ENCODE data around the gene MRI1.
"Not testable (repeated sequence)": the region's sequence is repeated elsewhere in the genome, so short reads cannot be mapped to it uniquely, and the experiment has no call there.

The MRI1 gene

DNA sequence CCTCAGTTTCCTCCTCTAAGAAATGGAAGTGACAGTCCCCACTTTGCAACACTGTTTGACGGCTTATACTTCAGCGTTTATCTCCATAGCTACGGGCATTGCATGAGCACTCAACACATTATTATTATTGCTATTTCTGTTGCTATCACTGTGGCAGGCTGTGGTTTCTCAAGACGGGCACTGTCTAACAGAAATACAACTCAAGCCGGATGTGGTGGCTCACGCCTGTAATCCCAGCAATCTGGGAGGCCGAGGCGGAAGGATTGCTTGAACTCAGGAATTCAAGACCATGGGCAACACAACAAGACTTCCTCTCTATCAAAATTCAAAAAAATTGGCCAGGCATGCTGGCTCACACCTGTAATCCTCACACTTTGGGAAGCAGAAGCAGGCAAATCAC is 26.0 kb downstream of the MRI1 start:
- no peak overlapping the region for H3K9ac ChIP-seq (ENCODE audit: insufficient read length)
- H3K27ac ChIP-seq: no peak overlapping the region
- no peak for DNase-seq (ENCODE audit: low read depth, low spot score)
- no peaks in the 10 kb centered on the region for H3K36me3 ChIP-seq (ENCODE audit: insufficient read depth, low read length)
- no peak overlapping the region for H3K4me3 ChIP-seq
- TF ChIP-seq POLR2AphosphoS5 (IDR thresholded peaks at IDR 0.05; ENCODE audit: borderline replicate concordance, low read depth, low read length) (no peak), FOXP2 (optimal IDR thresholded peaks at IDR 0.05; ENCODE audit: control extremely low read depth, extremely low read length, insufficient read depth) (no peak), EZH2 (IDR thresholded peaks at IDR 0.05) (no peak)
- no peaks in the 10 kb centered on the region for H3K9me3 ChIP-seq (ENCODE audit: low read depth, low read length)

DNA sequence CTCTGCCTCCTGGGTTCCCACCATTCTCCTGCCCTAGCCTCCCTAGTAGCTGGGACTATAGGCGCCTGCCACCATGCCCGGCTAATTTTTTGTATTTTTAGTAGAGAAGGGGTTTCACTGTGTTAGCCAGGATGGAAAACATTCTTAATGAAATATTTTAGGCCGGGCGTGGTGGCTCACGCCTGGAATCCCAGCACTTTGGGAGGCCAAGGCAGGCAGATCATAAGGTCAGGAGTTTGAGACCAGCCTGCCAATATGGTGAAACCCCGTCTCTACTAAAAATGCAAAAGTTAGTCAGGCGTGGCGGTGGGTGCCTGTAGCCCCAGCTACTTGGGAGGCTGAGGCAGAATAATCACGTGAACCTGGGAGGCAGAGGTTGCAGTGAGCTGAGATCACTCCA is 29.0 kb downstream of the MRI1 start:
- H3K4me3 ChIP-seq; H3K27ac ChIP-seq; DNase-seq (ENCODE audit: low read depth, low spot score); H3K9me3 ChIP-seq (ENCODE audit: low read depth, low read length); H3K36me3 ChIP-seq (ENCODE audit: insufficient read depth, low read length); H3K9ac ChIP-seq (ENCODE audit: insufficient read length): not testable (repeated sequence)

DNA sequence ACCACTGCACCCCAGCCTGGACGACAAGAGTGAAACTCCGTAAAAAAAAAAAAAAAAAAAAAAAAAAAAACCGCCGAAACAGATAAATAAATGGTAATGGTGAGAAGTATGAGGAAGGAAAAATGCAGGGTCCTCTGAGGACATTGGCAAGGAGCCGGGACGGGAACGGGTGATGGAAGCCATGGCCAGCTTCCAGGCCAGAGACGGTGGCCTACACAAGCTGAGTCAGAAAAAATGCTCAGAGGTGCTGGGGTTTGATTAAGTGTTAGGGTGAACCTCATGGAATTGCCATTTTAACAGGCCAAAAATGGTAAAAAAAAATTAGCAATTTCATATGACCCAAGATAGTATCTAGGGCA is 30.1 kb downstream of the MRI1 start:
- H3K27ac ChIP-seq: 0 out of 2 replicates have a peak overlapping the region, but pooled peaks have one; percentile 35
- TF ChIP-seq EZH2 (IDR thresholded peaks at IDR 0.05) (no peak), FOXP2 (optimal IDR thresholded peaks at IDR 0.05; ENCODE audit: control extremely low read depth, extremely low read length, insufficient read depth) (no peak), POLR2AphosphoS5 (IDR thresholded peaks at IDR 0.05; ENCODE audit: borderline replicate concordance, low read depth, low read length) (no peak)
- no peak for DNase-seq (ENCODE audit: low read depth, low spot score)
- H3K36me3 ChIP-seq (ENCODE audit: insufficient read depth, low read length): no peaks in the 10 kb centered on the region
- peak overlapping the region; percentile 76 for H3K9ac ChIP-seq (ENCODE audit: insufficient read length)
- H3K4me3 ChIP-seq: peak overlapping the region; percentile 90
- H3K9me3 ChIP-seq (ENCODE audit: low read depth, low read length): no peaks in the 10 kb centered on the region

DNA sequence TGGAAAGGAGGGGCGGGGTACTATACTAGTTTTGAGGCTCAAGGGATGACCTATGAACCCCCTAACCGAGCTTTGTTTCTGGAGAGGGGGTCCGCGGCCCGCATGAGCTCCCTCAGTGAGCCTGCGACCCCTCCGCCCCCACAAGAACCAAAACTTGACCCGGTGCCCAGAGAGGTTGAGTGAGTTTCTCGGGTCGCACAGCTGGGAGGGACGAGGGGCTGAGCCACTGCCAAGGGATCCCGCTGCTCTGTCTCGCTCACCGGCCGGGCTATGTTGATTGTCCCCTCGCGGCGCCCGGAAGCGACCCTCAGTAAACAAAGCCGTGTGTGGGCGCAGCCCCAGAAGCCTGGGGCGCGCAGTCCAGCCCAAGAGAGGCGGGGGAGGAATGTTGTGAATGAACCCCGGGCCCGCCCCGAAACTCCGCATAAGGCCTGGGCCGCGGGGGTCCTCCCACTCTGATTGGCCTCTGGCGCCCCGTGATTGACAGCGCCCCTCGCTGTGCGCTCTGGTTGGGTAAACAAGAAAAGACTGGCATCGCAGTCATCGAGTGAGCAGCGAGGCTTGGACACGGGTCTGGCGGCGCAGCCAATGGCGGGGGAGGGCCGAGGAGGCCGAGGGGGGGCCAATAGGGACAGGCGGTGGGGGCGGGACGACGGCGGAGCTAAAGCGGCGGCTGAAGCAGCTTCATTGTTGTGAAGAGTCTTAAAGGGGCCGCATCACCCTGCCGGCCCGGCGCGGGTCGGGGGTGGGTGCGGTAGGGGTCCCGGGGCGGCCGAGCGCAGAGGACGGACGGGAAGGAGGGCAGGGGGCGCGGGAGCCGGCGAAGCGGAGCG is 30.7 kb downstream of the MRI1 start, which contains the start of gene ZSWIM4:
ZSWIM4 (plus strand) TSS at position 687 of the 833 bp plus-strand sequence. CDS start 206 bp downstream, outside the sequence.
- 0 out of 2 replicates have a peak within 1 kb of the TSS, but pooled peaks have one; percentile 35 for H3K27ac ChIP-seq

DNA sequence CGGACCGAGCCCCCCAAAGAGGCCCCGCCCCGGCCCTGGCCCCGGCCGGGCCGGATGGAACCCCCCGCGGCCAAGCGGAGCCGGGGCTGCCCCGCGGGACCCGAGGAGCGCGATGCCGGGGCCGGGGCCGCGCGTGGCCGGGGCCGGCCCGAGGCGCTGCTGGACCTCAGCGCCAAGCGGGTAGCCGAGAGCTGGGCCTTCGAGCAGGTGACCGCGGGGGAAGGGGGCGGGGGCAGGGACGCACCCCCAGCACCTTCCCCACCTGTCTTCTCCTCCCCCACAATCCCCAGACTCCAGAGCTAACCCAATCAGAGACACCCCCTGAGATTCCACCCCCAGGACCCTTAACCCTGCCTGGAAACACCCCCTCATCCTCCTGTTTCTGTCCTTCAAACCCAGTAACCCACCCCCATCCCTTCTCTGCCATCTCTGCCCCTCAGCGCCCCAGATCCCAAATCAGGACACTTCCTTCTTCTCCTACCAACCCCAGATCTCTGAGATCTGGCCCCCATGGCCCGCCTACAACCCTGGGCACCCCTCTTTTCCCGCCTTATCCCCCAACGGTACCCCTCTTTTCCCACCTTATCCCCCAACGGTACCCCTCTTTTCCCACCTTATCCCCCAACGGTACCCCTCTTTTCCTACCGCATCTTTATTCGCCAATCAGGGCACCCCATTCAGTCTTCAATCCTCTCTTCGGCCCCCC is 31.4 kb downstream of the MRI1 start:
- DNase-seq (ENCODE audit: low read depth, low spot score): no peak
- no peaks in the 10 kb centered on the region for H3K9me3 ChIP-seq (ENCODE audit: low read depth, low read length)
- no peaks in the 10 kb centered on the region for H3K36me3 ChIP-seq (ENCODE audit: insufficient read depth, low read length)
- TF ChIP-seq POLR2AphosphoS5 (IDR thresholded peaks at IDR 0.05; ENCODE audit: borderline replicate concordance, low read depth, low read length) (no peak), FOXP2 (optimal IDR thresholded peaks at IDR 0.05; ENCODE audit: control extremely low read depth, extremely low read length, insufficient read depth) (no peak), EZH2 (IDR thresholded peaks at IDR 0.05) (no peak)
- peak overlapping the region; percentile 90 for H3K4me3 ChIP-seq
- H3K9ac ChIP-seq (ENCODE audit: insufficient read length): peak overlapping the region; percentile 82
- H3K27ac ChIP-seq: no peak overlapping the region

More for the DNA sequence above, 30.7 kb downstream of the MRI1 start, which contains the start of gene ZSWIM4:
- peak within 1 kb of the TSS; percentile 90 for H3K4me3 ChIP-seq
- H3K9ac ChIP-seq (ENCODE audit: insufficient read length): peak within 1 kb of the TSS; percentile 82
- TF ChIP-seq FOXP2 (optimal IDR thresholded peaks at IDR 0.05; ENCODE audit: control extremely low read depth, extremely low read length, insufficient read depth): no peak
- TF ChIP-seq POLR2AphosphoS5 (IDR thresholded peaks at IDR 0.05; ENCODE audit: borderline replicate concordance, low read depth, low read length): peak; percentile 44
- no peak for TF ChIP-seq EZH2 (IDR thresholded peaks at IDR 0.05)
- H3K9me3 ChIP-seq (ENCODE audit: low read depth, low read length): no peaks in the 10 kb centered on the region
- peak; percentile 97 for DNase-seq (ENCODE audit: low read depth, low spot score)
- no peaks in the 10 kb centered on the region for H3K36me3 ChIP-seq (ENCODE audit: insufficient read depth, low read length)

DNA sequence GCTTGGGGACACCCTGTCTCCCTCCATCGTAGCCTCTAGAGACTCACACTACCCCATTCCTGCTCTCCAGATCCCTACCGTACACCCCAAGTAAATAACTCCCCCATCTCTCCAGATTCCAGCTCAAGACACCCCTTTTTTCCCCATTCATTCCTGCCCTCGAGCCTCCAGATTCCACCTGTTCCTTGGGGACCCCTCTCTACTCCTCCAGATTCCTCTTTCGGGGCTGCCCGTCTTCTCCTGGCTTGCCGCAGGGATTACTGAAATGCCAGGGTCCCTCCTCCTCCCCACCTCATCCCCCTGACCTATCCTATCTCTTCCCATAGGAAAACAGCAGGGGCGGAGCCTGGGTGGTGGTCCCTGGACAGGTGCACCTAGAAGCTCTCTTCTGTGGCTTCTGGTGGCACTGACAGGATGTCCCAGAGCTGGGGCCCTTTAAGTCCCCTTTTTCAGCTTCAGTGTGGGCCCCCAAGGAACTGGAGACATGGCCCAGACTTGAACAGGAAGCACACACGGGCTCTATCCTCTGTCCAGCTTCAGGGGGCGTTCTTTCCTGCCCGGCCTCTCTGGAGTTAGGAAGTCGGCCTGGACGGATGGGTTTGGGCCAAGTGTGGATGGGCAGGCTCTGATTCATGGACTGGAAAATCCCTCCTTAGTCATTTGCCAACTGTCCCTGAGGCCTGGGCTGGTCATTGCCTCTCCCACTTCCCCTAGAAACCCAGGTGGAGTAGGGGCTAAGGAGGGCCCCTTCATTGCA is 32.2 kb downstream of the MRI1 start:
- TF ChIP-seq EZH2 (IDR thresholded peaks at IDR 0.05) (no peak), POLR2AphosphoS5 (IDR thresholded peaks at IDR 0.05; ENCODE audit: borderline replicate concordance, low read depth, low read length) (no peak), FOXP2 (optimal IDR thresholded peaks at IDR 0.05; ENCODE audit: control extremely low read depth, extremely low read length, insufficient read depth) (no peak)
- Histone ChIP-seq H3K36me3 (ENCODE audit: insufficient read depth, low read length) (no peaks in the 10 kb centered on the region), H3K9ac (ENCODE audit: insufficient read length) (peak overlapping the region; percentile 82), H3K27ac (no peak overlapping the region), H3K9me3 (ENCODE audit: low read depth, low read length) (no peaks in the 10 kb centered on the region), H3K4me3 (peak overlapping the region; percentile 90)
- DNase-seq (ENCODE audit: low read depth, low spot score): no peak

DNA sequence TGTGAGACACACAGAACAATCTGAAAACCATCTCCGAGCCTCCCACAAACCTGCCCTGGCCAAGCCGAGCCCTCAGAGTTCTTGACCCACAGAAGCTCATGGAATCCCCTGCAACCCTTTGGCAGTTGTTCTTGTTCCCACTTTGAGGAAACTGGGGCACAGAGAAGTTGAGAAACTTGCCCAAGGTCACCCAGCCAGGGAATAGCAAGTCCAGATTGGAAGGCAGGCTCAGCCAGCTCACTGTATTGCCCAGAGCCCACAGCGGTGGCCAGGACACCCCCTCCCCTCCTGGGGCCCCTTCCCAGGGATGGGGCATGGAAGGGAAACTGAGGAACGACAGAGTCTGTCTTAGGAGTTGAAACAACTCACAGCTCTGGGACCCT is 32.7 kb downstream of the MRI1 start:
- Histone ChIP-seq H3K36me3 (ENCODE audit: insufficient read depth, low read length) (no peaks in the 10 kb centered on the region), H3K9ac (ENCODE audit: insufficient read length) (no peak overlapping the region), H3K9me3 (ENCODE audit: low read depth, low read length) (no peaks in the 10 kb centered on the region), H3K27ac (no peak overlapping the region), H3K4me3 (no peak overlapping the region)
- DNase-seq (ENCODE audit: low read depth, low spot score): no peak
- no peak for TF ChIP-seq FOXP2 (optimal IDR thresholded peaks at IDR 0.05; ENCODE audit: control extremely low read depth, extremely low read length, insufficient read depth)

DNA sequence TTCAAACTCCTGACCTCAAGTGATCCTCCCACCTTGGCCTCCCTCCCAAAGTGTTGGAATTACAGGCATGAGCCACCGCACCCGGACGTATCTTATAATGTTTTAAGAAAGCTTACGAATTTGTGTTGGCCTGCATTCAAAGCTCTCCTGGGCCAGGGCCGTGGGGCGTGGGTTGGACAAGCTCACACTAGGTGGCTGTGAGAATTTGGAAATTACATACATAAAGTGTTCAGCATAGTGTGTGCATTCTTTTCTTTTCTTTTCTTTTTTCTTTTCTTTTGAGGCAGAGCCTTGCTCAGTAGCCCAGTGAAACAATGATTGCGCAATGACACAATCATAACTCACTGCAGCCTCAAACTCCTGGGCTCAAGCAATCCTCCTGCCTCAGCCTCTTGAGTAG is 33.5 kb downstream of the MRI1 start:
- TF ChIP-seq EZH2 (IDR thresholded peaks at IDR 0.05) (no peak), FOXP2 (optimal IDR thresholded peaks at IDR 0.05; ENCODE audit: control extremely low read depth, extremely low read length, insufficient read depth) (no peak), POLR2AphosphoS5 (IDR thresholded peaks at IDR 0.05; ENCODE audit: borderline replicate concordance, low read depth, low read length) (no peak)
- Histone ChIP-seq H3K4me3 (no peak overlapping the region), H3K36me3 (ENCODE audit: insufficient read depth, low read length) (no peaks in the 10 kb centered on the region), H3K9ac (ENCODE audit: insufficient read length) (no peak overlapping the region), H3K9me3 (ENCODE audit: low read depth, low read length) (no peaks in the 10 kb centered on the region), H3K27ac (no peak overlapping the region)
- no peak for DNase-seq (ENCODE audit: low read depth, low spot score)

Measured in SK-N-MC (cell line).